OCI-LY7 (cell line): ENCODE data around the gene PLEKHM3. TPM values are rescaled to one million over a fixed set of nuclear protein-coding genes. Genes with fewer than 3 reads are reported as not detected.

Experiments used
- BruUV-seq: library from RNA; stranded (reverse); fragments of 400-500 nt; replicated peaks from 2 replicates; lab custom pipeline; 2021; lab: Mats Ljungman, UMichigan
- CTCF ChIA-PET: fragments of 300-600 bp; sonication (Branson Sonifier 250); formaldehyde crosslinking; loops from one replicate; lab custom pipeline; 2022; ENCODE audit warnings: antibody characterized with exemption; ENCODE audit not compliant: unreplicated experiment; lab: Charles Lee
- POLR2A ChIA-PET: fragments of 300-600 bp; sonication (Branson Sonifier 250); formaldehyde crosslinking; loops from one replicate; lab custom pipeline; 2022; ENCODE audit warnings: antibody characterized with exemption; lab: Charles Lee
- DNase-seq: peaks from one replicate; pipeline ENCODE4 v3.0.0-alpha.2; 2015; ENCODE audit warnings: low spot score
- H2AFZ ChIP-seq: fragments of 200-600 bp; sonication (generic), shearing (Covaris generic); 2 replicates; pipeline ENCODE4 v1.6.1; 2014; ENCODE audit warnings: mild to moderate bottlenecking, antibody characterized with exemption, low read length, moderate library complexity
- H3K27ac ChIP-seq: fragments of 200-600 bp; sonication (generic); 2 replicates; pipeline ENCODE4 v1.5.1; 2014; ENCODE audit warnings: mixed run types, low read depth, mild to moderate bottlenecking, moderate library complexity, low read length, inconsistent platforms; ENCODE audit not compliant: poor library complexity, severe bottlenecking
- H3K36me3 ChIP-seq: fragments of 200-600 bp; sonication (generic); 2 replicates; pipeline ENCODE4 v1.6.1; 2014; ENCODE audit warnings: mild to moderate bottlenecking, antibody characterized with exemption, low read length, moderate library complexity, mixed read lengths; ENCODE audit not compliant: insufficient read depth
- H3K4me1 ChIP-seq: fragments of 200-600 bp; sonication (generic); 2 replicates; pipeline ENCODE4 v1.5.1; 2014; ENCODE audit warnings: mild to moderate bottlenecking, low read length; ENCODE audit not compliant: insufficient read depth, poor library complexity, severe bottlenecking
- H3K4me2 ChIP-seq: fragments of 200-600 bp; sonication (generic); 2 replicates; pipeline ENCODE4 v1.6.1; 2014; ENCODE audit warnings: mild to moderate bottlenecking, low read length
- H3K4me3 ChIP-seq: fragments of 200-600 bp; sonication (generic); 2 replicates; pipeline ENCODE4 v1.5.1; 2014; ENCODE audit warnings: mild to moderate bottlenecking, low read depth, low read length; ENCODE audit not compliant: poor library complexity, severe bottlenecking
- H3K79me2 ChIP-seq: fragments of 200-600 bp; sonication (generic); 2 replicates; pipeline ENCODE4 v1.6.1; 2016; ENCODE audit warnings: low read depth, mild to moderate bottlenecking, low read length, moderate library complexity, mixed read lengths; ENCODE audit not compliant: insufficient read depth
- H3K9me2 ChIP-seq: fragments of 200-600 bp; sonication (generic); 2 replicates; pipeline ENCODE4 v1.6.1; 2016; ENCODE audit warnings: mild to moderate bottlenecking, low read length, mixed read lengths; ENCODE audit not compliant: insufficient read depth
- H3K9me3 ChIP-seq: fragments of 200-600 bp; sonication (generic); 2 replicates; pipeline ENCODE4 v1.6.1; 2014; ENCODE audit warnings: mild to moderate bottlenecking, mixed run types, low read length, mixed read lengths
- H4K20me1 ChIP-seq: fragments of 200-600 bp; sonication (generic); 2 replicates; pipeline ENCODE4 v1.6.1; 2014; ENCODE audit warnings: mild to moderate bottlenecking, antibody characterized with exemption, low read length, moderate library complexity, mixed read lengths; ENCODE audit not compliant: insufficient read depth
- CTCF ChIP-seq: fragments of 200-600 bp; sonication (generic); conservative IDR thresholded peaks from 2 replicates; pipeline ENCODE4 v1.5.1; 2014; ENCODE audit warnings: mild to moderate bottlenecking, antibody characterized with exemption, low read length, moderate library complexity, mixed read lengths
- EZH2phosphoT487 ChIP-seq: fragments of 200-600 bp; sonication (generic); IDR thresholded peaks from 2 replicates; pipeline ENCODE4 v1.6.1; 2018; ENCODE audit warnings: low read depth, borderline replicate concordance, mild to moderate bottlenecking, mixed run types, antibody characterized with exemption, low read length, moderate library complexity, mixed read lengths
- intact Hi-C: fragments of 100-400 bp; cut with micrococcal nuclease; formaldehyde crosslinking; loops from one replicate; pipeline ENCODE4 v1.10.0; 2022; ENCODE audit not compliant: unreplicated experiment
- total RNA-seq, 2 experiments: library from RNA; depleted of rRNA in 1 of 2; stranded (reverse); fragments of >200 nt in 1 of 2; shearing (Covaris generic) in 1 of 2; gene quantifications; 2 replicates each; pipeline ENCODE4 v1.2.3, GENCODE V29; 2014 to 2022

Gene PLEKHM3
- total RNA-seq, 2 experiments from 2014 or later: 3.7 to 6.3 TPM

DNA sequence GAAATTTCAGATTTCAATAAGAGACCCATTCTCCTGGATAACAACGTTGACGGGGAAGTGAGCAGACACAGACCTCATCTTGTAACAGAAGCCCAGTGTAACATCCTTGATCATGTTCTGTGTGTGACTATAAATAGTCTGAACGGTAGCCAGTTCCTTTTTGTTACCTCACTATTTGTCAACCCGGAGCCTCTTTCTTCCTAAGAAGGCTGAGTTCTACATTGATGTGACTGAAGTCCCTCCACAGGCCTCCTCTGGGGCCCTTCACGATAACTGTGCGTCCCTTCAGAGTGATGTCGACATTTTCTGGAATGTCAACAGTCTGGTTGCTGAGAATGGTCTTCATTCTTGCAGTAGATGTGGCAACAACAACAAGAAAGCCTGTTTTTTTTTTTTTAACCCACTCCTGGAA is 6.3 kb upstream of the PLEKHM3 start:
- TF ChIP-seq CTCF (no peak), EZH2phosphoT487 (no peak)
- CTCF ChIA-PET: no interaction called here
- Histone ChIP-seq H4K20me1 (no peaks in the 10 kb centered on the region), H3K9me3 (no peaks in the 10 kb centered on the region), H3K27ac (no peak overlapping the region), H3K9me2 (no peaks in the 10 kb centered on the region), H3K79me2 (no peaks in the 10 kb centered on the region), H3K4me2 (no peak overlapping the region), H2AFZ (no peak overlapping the region), H3K4me1 (no peaks in the 10 kb centered on the region), H3K4me3 (no peak overlapping the region), H3K36me3 (no peaks in the 10 kb centered on the region)
- intact Hi-C loops: no loop called here
- POLR2A ChIA-PET: interaction anchor here (1.4 kb wide), 1 partner anchor 9 kb away, joined by 4 read pairs; no protein-coding TSS in a partner anchor
- no peak for DNase-seq
- BruUV-seq: no TSS peak

DNA sequence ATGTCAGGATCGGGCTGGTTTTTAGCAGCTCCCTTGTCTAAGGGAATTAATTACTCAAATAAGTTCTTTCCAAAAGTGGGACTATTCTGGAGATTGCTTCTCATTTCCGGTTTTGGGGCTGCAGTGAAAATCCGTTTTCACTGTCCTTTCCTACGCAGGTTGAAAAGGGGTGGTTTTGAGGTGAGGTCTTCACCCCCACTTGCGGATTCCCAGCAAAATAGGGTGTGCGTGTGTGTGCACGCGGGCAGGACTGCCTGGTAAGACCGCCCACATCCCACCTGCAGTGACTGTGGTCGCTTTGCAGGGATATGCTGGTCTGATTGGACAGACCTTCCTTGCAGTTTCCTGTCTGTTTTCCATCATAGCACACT is 472 bp upstream of the PLEKHM3 start:
- BruUV-seq: no TSS peak
- peak; percentile 12 for DNase-seq
- Histone ChIP-seq H3K4me3 (peak overlapping the region; percentile 89), H3K9me2 (no peaks in the 10 kb centered on the region), H3K4me2 (peak overlapping the region; percentile 79), H3K36me3 (no peaks in the 10 kb centered on the region), H2AFZ (peak overlapping the region; percentile 100), H3K27ac (peak overlapping the region; percentile 27), H3K79me2 (no peaks in the 10 kb centered on the region), H4K20me1 (no peaks in the 10 kb centered on the region), H3K9me3 (no peaks in the 10 kb centered on the region), H3K4me1 (peaks cover 7% of the 10 kb centered on the region)
- ChIA-PET POLR2A (interaction anchor here (0.6 to 1.5 kb wide), 6 partner anchors 10 to 492 kb away, joined by 3 to 7 read pairs (median 3); no protein-coding TSS in a partner anchor), CTCF (interaction anchor here (1.0 to 1.2 kb wide), 2 partner anchors 15 to 401 kb away, joined by 3 to 4 read pairs; partner anchors contain the start of gene METTL21A)
- no peak for TF ChIP-seq EZH2phosphoT487
- TF ChIP-seq CTCF: no peak
- intact Hi-C loops: loop anchor here (5.0 kb wide), 2 partner anchors 398 to 1977 kb away; partner anchors contain the start of genes METTL21A and RPE

GRCh38 chr2:208024091-208024490 is 1.2 kb downstream of the PLEKHM3 start:
- CTCF ChIA-PET: no interaction called here
- TF ChIP-seq EZH2phosphoT487 (no peak), CTCF (no peak)
- Histone ChIP-seq H3K4me3 (no peak overlapping the region), H3K4me1 (peaks cover 7% of the 10 kb centered on the region), H3K36me3 (no peaks in the 10 kb centered on the region), H3K9me2 (no peaks in the 10 kb centered on the region), H3K79me2 (no peaks in the 10 kb centered on the region), H4K20me1 (no peaks in the 10 kb centered on the region), H3K9me3 (no peaks in the 10 kb centered on the region), H2AFZ (no peak overlapping the region), H3K4me2 (peak overlapping the region; percentile 79), H3K27ac (no peak overlapping the region)
- POLR2A ChIA-PET: interaction anchor here (1.0 to 1.6 kb wide), 2 partner anchors 330 to 398 kb away, joined by 3 to 5 read pairs; partner anchors contain the start of gene METTL21A
- intact Hi-C loops: no loop called here
- no TSS peak for BruUV-seq
- no peak for DNase-seq
